ENCODE measurements around the gene ARL15.
"Not testable (repeated sequence)": the region's sequence is repeated elsewhere in the genome, so short reads cannot be mapped to it uniquely, and the experiment has no call there.

Gene ARL15

GRCh38 chr5:54090495-54091120 lies 219.8 kb downstream of the ARL15 start:
- no peak for DNase-seq (ENCODE audit: low read depth)

GRCh38 chr5:54088081-54088480 lies 222.3 kb downstream of the ARL15 start:
- no peak for DNase-seq (ENCODE audit: low read depth)

GRCh38 chr5:54087436-54087835 lies 222.9 kb downstream of the ARL15 start:
- no peak for DNase-seq (ENCODE audit: low read depth)

- DNase-seq (ENCODE audit: low read depth): no peak
These were observed 224.2 kb downstream of the ARL15 start for GRCh38 chr5:54086191-54086590.

- DNase-seq (ENCODE audit: low read depth): no peak
These were observed 225.7 kb downstream of the ARL15 start for GRCh38 chr5:54084696-54085095.

GRCh38 chr5:54083851-54084250 lies 226.5 kb downstream of the ARL15 start:
- no peak for DNase-seq (ENCODE audit: low read depth)

- DNase-seq (ENCODE audit: low read depth): no peak
These were observed 227.1 kb downstream of the ARL15 start for GRCh38 chr5:54083245-54083644.

GRCh38 chr5:54081415-54081814 lies 229.0 kb downstream of the ARL15 start:
- no peak for DNase-seq (ENCODE audit: low read depth)

GRCh38 chr5:54080831-54081230 lies 229.5 kb downstream of the ARL15 start:
- DNase-seq (ENCODE audit: low read depth): no peak

GRCh38 chr5:54073735-54074134 lies 236.6 kb downstream of the ARL15 start:
- no peak for DNase-seq (ENCODE audit: low read depth)

GRCh38 chr5:54073131-54073530 lies 237.2 kb downstream of the ARL15 start:
- DNase-seq (ENCODE audit: low read depth): no peak

- no peak for DNase-seq (ENCODE audit: low read depth)
These were observed 243.9 kb downstream of the ARL15 start for GRCh38 chr5:54066433-54066832.

- DNase-seq (ENCODE audit: low read depth): no peak
These were observed 246.6 kb downstream of the ARL15 start for GRCh38 chr5:54063817-54064216.

GRCh38 chr5:54062958-54063357 lies 247.4 kb downstream of the ARL15 start:
- DNase-seq (ENCODE audit: low read depth): no peak

GRCh38 chr5:54060919-54061318 lies 249.5 kb downstream of the ARL15 start:
- DNase-seq (ENCODE audit: low read depth): not testable (repeated sequence)

- DNase-seq (ENCODE audit: low read depth): no peak
These were observed 260.4 kb downstream of the ARL15 start for GRCh38 chr5:54049963-54050362.

GRCh38 chr5:54049144-54049543 lies 261.2 kb downstream of the ARL15 start:
- DNase-seq (ENCODE audit: low read depth): no peak

- DNase-seq (ENCODE audit: low read depth): no peak
These were observed 265.1 kb downstream of the ARL15 start for GRCh38 chr5:54045077-54045792.

GRCh38 chr5:54044276-54044675 lies 266.1 kb downstream of the ARL15 start:
- DNase-seq (ENCODE audit: low read depth): not testable (repeated sequence)

- DNase-seq (ENCODE audit: low read depth): no peak
These were observed 269.6 kb downstream of the ARL15 start for GRCh38 chr5:54040804-54041203.

- no peak for DNase-seq (ENCODE audit: low read depth)
These were observed 270.4 kb downstream of the ARL15 start for GRCh38 chr5:54040018-54040417.

GRCh38 chr5:54037205-54037604 lies 273.2 kb downstream of the ARL15 start:
- no peak for DNase-seq (ENCODE audit: low read depth)

- no peak for DNase-seq (ENCODE audit: low read depth)
These were observed 279.4 kb downstream of the ARL15 start for GRCh38 chr5:54030981-54031380.

- no peak for DNase-seq (ENCODE audit: low read depth)
These were observed 285.9 kb downstream of the ARL15 start for GRCh38 chr5:54024466-54024865.

Data from stimulated activated CD8-positive, alpha-beta memory T cell treated with anti-CD3 and anti-CD28 coated beads, Interleukin-15, amount 100 ng/mL, for 24 hours (primary cell).